Measurements from ENCODE around the gene POLR1G. TPM values are rescaled to one million over a fixed set of nuclear protein-coding genes. Genes with fewer than 3 reads are reported as not detected.

POLR1G gene
- total and polyA plus RNA-seq, 9 of the 15 experiments (the other 6 are each of a cell fraction or from before 2014, with no cell fraction given) = 3.0 to 50.1 (median 27.4) TPM

GRCh38 chr19:45368127-45368526 lies 38.3 kb upstream of the POLR1G start (continued):
- peak in 1 of 2 experiments; percentile 87; a peak in 3 of 4 replicates for TF ChIP-seq RCOR1 (IDR thresholded peaks at IDR 0.05; ENCODE audit: borderline replicate concordance in 1 of 2, low read depth in 2 of 2, low read length in 2 of 2)
- TF ChIP-seq U2AF1 (optimal IDR thresholded peaks at IDR 0.05; ENCODE audit: low read depth, low read length) = no peak
- TF ChIP-seq RBM25 (IDR thresholded peaks at IDR 0.05; ENCODE audit: low read depth, low read length, severe bottlenecking) = peak; percentile 95
- TF ChIP-seq CBX3 (IDR thresholded peaks at IDR 0.05; ENCODE audit: borderline replicate concordance in 1 of 2, low read length in 2 of 2) = peak in 1 of 2 experiments; percentile 49; a peak in 1 of 3 replicates
- TF ChIP-seq DNMT1 (IDR thresholded peaks at IDR 0.05) = no peak
- TF ChIP-seq, protein P1, sequence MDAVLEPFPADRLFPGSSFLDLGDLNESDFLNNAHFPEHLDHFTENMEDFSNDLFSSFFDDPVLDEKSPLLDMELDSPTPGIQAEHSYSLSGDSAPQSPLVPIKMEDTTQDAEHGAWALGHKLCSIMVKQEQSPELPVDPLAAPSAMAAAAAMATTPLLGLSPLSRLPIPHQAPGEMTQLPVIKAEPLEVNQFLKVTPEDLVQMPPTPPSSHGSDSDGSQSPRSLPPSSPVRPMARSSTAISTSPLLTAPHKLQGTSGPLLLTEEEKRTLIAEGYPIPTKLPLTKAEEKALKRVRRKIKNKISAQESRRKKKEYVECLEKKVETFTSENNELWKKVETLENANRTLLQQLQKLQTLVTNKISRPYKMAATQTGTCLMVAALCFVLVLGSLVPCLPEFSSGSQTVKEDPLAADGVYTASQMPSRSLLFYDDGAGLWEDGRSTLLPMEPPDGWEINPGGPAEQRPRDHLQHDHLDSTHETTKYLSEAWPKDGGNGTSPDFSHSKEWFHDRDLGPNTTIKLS (IDR thresholded peaks at IDR 0.05; ENCODE audit: borderline replicate concordance, low read depth) = no peak
- TF ChIP-seq, protein P2, sequence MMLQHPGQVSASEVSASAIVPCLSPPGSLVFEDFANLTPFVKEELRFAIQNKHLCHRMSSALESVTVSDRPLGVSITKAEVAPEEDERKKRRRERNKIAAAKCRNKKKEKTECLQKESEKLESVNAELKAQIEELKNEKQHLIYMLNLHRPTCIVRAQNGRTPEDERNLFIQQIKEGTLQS (IDR thresholded peaks at IDR 0.05) = no peak
- TF ChIP-seq, protein P2 (CRISPR knock-in tag; conservative IDR thresholded peaks at IDR 0.05) = no peak
- TF ChIP-seq, protein P3, sequence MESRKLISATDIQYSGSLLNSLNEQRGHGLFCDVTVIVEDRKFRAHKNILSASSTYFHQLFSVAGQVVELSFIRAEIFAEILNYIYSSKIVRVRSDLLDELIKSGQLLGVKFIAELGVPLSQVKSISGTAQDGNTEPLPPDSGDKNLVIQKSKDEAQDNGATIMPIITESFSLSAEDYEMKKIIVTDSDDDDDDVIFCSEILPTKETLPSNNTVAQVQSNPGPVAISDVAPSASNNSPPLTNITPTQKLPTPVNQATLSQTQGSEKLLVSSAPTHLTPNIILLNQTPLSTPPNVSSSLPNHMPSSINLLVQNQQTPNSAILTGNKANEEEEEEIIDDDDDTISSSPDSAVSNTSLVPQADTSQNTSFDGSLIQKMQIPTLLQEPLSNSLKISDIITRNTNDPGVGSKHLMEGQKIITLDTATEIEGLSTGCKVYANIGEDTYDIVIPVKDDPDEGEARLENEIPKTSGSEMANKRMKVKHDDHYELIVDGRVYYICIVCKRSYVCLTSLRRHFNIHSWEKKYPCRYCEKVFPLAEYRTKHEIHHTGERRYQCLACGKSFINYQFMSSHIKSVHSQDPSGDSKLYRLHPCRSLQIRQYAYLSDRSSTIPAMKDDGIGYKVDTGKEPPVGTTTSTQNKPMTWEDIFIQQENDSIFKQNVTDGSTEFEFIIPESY (CRISPR knock-in tag; IDR thresholded peaks at IDR 0.05) = no peak
- no peak for TF ChIP-seq SAP30 (IDR thresholded peaks at IDR 0.05; ENCODE audit: borderline replicate concordance, insufficient read depth, low read depth, low read length, poor library complexity, severe bottlenecking)
- no peak for TF ChIP-seq RB1 (IDR thresholded peaks at IDR 0.05; ENCODE audit: low read depth)
- TF ChIP-seq, protein P4, sequence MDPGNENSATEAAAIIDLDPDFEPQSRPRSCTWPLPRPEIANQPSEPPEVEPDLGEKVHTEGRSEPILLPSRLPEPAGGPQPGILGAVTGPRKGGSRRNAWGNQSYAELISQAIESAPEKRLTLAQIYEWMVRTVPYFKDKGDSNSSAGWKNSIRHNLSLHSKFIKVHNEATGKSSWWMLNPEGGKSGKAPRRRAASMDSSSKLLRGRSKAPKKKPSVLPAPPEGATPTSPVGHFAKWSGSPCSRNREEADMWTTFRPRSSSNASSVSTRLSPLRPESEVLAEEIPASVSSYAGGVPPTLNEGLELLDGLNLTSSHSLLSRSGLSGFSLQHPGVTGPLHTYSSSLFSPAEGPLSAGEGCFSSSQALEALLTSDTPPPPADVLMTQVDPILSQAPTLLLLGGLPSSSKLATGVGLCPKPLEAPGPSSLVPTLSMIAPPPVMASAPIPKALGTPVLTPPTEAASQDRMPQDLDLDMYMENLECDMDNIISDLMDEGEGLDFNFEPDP (CRISPR knock-in tag; IDR thresholded peaks at IDR 0.05) = no peak
- TF ChIP-seq, protein P5, sequence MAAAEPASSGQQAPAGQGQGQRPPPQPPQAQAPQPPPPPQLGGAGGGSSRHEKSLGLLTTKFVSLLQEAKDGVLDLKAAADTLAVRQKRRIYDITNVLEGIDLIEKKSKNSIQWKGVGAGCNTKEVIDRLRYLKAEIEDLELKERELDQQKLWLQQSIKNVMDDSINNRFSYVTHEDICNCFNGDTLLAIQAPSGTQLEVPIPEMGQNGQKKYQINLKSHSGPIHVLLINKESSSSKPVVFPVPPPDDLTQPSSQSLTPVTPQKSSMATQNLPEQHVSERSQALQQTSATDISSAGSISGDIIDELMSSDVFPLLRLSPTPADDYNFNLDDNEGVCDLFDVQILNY (CRISPR knock-in tag; IDR thresholded peaks at IDR 0.05) = no peak
- TF ChIP-seq HNRNPUL1 (IDR thresholded peaks at IDR 0.05; ENCODE audit: low read length) = no peak
- TF ChIP-seq GTF2B (IDR thresholded peaks at IDR 0.05; ENCODE audit: extremely low read depth, insufficient read length) = no peak
- no peak for TF ChIP-seq RBM15 (IDR thresholded peaks at IDR 0.05; ENCODE audit: insufficient read depth, low read length)
- no peak for TF ChIP-seq MBD2 (IDR thresholded peaks at IDR 0.05; ENCODE audit: borderline replicate concordance, low read depth)
- TF ChIP-seq ZNF584 (CRISPR knock-in tag; IDR thresholded peaks at IDR 0.05; ENCODE audit: low read depth) = no peak
- no peak for TF ChIP-seq NR1H2 (CRISPR knock-in tag; IDR thresholded peaks at IDR 0.05)

Measured in K562 (cell line).